NCI-H146 treated with DMSO at 0.1 percent for 48 hours (cell line): ENCODE data around the gene FNDC1.

Experiments used
- DNase-seq: peaks from one replicate; lab custom pipeline; 2025; ENCODE audit not compliant: unreplicated experiment; lab: John Stamatoyannopoulos, UW

FNDC1 gene

GRCh38 chr6:159203304-159204005 is 34.3 kb downstream of the FNDC1 start:
- no peak for DNase-seq

- no peak for DNase-seq
Measured at GRCh38 chr6:159204605-159205004, 35.4 kb downstream of the FNDC1 start.

GRCh38 chr6:159212028-159212427 is 42.8 kb downstream of the FNDC1 start:
- no peak for DNase-seq

GRCh38 chr6:159212525-159213280 is 43.5 kb downstream of the FNDC1 start:
- no peak for DNase-seq

GRCh38 chr6:159213405-159213804 is 44.2 kb downstream of the FNDC1 start:
- no peak for DNase-seq

- no peak for DNase-seq
Measured at GRCh38 chr6:159214281-159214680, 45.1 kb downstream of the FNDC1 start.

GRCh38 chr6:159217595-159218275 is 48.5 kb downstream of the FNDC1 start:
- no peak for DNase-seq

- no peak for DNase-seq
Measured at GRCh38 chr6:159220093-159220492, 50.9 kb downstream of the FNDC1 start.

- no peak for DNase-seq
Measured at GRCh38 chr6:159221486-159222170, 52.4 kb downstream of the FNDC1 start.

GRCh38 chr6:159224452-159224851 is 55.3 kb downstream of the FNDC1 start:
- DNase-seq, result no peak

- DNase-seq, result no peak
Measured at GRCh38 chr6:159229651-159230051, 60.5 kb downstream of the FNDC1 start.

- no peak for DNase-seq
Measured at GRCh38 chr6:159232106-159232645, 63.0 kb downstream of the FNDC1 start.

GRCh38 chr6:159232751-159233150 is 63.6 kb downstream of the FNDC1 start:
- DNase-seq, result no peak

- no peak for DNase-seq
Measured at GRCh38 chr6:159233365-159234101, 64.3 kb downstream of the FNDC1 start.

GRCh38 chr6:159234102-159234553 is 64.9 kb downstream of the FNDC1 start:
- DNase-seq, result no peak

GRCh38 chr6:159238920-159239558 is 69.8 kb downstream of the FNDC1 start:
- no peak for DNase-seq

GRCh38 chr6:159249128-159249527 is 79.9 kb downstream of the FNDC1 start:
- DNase-seq, result no peak

GRCh38 chr6:159249752-159250151 is 80.6 kb downstream of the FNDC1 start:
- DNase-seq, result no peak

GRCh38 chr6:159250633-159251032 is 81.4 kb downstream of the FNDC1 start:
- no peak for DNase-seq

GRCh38 chr6:159252955-159253508 is 83.8 kb downstream of the FNDC1 start:
- peak; percentile 19 for DNase-seq
